OCI-LY7 (cell line): Measurements from ENCODE around the gene LEMD2.

ENCODE experiments used
- CTCF ChIP-seq: fragments of 200-600 bp; sonication (generic); conservative IDR thresholded peaks from 2 replicates; pipeline ENCODE4 v1.5.1; 2014; ENCODE audit warnings: mild to moderate bottlenecking, antibody characterized with exemption, low read length, moderate library complexity, mixed read lengths
- EZH2phosphoT487 ChIP-seq: fragments of 200-600 bp; sonication (generic); IDR thresholded peaks from 2 replicates; pipeline ENCODE4 v1.6.1; 2018; ENCODE audit warnings: low read depth, borderline replicate concordance, mild to moderate bottlenecking, mixed run types, antibody characterized with exemption, low read length, moderate library complexity, mixed read lengths

GRCh38 chr6:33769248-33769821 is 19.6 kb downstream of the LEMD2 start:
- TF ChIP-seq CTCF = no peak
- TF ChIP-seq EZH2phosphoT487 = no peak
